GM23338 (cell line): ENCODE results near the gene PRRX1. TPM values are rescaled to one million over a fixed set of nuclear protein-coding genes. Genes with fewer than 3 reads are reported as not detected.

Experiments
- ATAC-seq: fragments of 200-7000 bp; cut with Tn5 transposase; 3 replicates; pipeline ENCODE4 v1.9.1; 2020
- DNase-seq: peaks from one replicate; pipeline ENCODE4 v3.0.0-alpha.2; 2015; ENCODE audit warnings: low spot score
- H2AFZ ChIP-seq: fragments of 200-600 bp; sonication (generic); 2 replicates; pipeline ENCODE4 v1.8.0; 2016; ENCODE audit warnings: antibody characterized with exemption, mild to moderate bottlenecking, moderate library complexity
- H3F3A ChIP-seq: fragments of 200-600 bp; sonication (generic); replicated peaks from 2 replicates; pipeline ENCODE4 v1.8.0; 2017; ENCODE audit warnings: antibody characterized with exemption, mixed run types, low read depth
- H3K27ac ChIP-seq: fragments of 200-600 bp; sonication (generic); 2 replicates; pipeline ENCODE4 v1.6.1; 2016; ENCODE audit warnings: low read depth
- H3K27me3 ChIP-seq: fragments of 200-600 bp; sonication (generic); 2 replicates; pipeline ENCODE4 v1.8.0; 2016; ENCODE audit warnings: mild to moderate bottlenecking, mixed run types, moderate library complexity; ENCODE audit not compliant: insufficient read depth
- H3K36me3 ChIP-seq: fragments of 200-600 bp; sonication (generic); 2 replicates; pipeline ENCODE4 v1.8.0; 2016; ENCODE audit warnings: mild to moderate bottlenecking; ENCODE audit not compliant: insufficient read depth
- H3K4me1 ChIP-seq: fragments of 200-600 bp; sonication (generic); 2 replicates; pipeline ENCODE4 v1.8.0; 2016; ENCODE audit warnings: mild to moderate bottlenecking, moderate library complexity; ENCODE audit not compliant: insufficient read depth
- H3K4me2 ChIP-seq: fragments of 200-600 bp; sonication (generic); 2 replicates; pipeline ENCODE4 v1.7.1; 2017; ENCODE audit warnings: mixed run types
- H3K4me3 ChIP-seq: fragments of 200-600 bp; sonication (generic); 2 replicates; pipeline ENCODE4 v1.6.1; 2016; ENCODE audit warnings: mixed run types
- H3K79me2 ChIP-seq: fragments of 200-600 bp; sonication (generic); replicated peaks from 2 replicates; pipeline ENCODE4 v1.8.0; 2017; ENCODE audit warnings: mild to moderate bottlenecking; ENCODE audit not compliant: insufficient read depth
- H3K9me2 ChIP-seq: fragments of 200-600 bp; sonication (generic); 2 replicates; pipeline ENCODE4 v1.8.0; 2017; ENCODE audit not compliant: insufficient read depth
- H4K20me1 ChIP-seq: fragments of 200-600 bp; sonication (generic); replicated peaks from 2 replicates; pipeline ENCODE4 v1.8.0; 2017; ENCODE audit warnings: mild to moderate bottlenecking; ENCODE audit not compliant: insufficient read depth
- H3K27ac Mint-ChIP-seq: 2 replicates; pipeline ENCODE4 v1.8.0; 2020; ENCODE audit warnings: inconsistent platforms, mild to moderate bottlenecking, moderate library complexity, mixed read lengths
- H3K27me3 Mint-ChIP-seq: 3 replicates; pipeline ENCODE4 v1.8.0; 2022; ENCODE audit warnings: low read depth, mild to moderate bottlenecking, moderate library complexity, mixed read lengths, inconsistent platforms; ENCODE audit not compliant: insufficient read depth, poor library complexity
- H3K36me3 Mint-ChIP-seq: 3 replicates; pipeline ENCODE4 v1.8.0; 2021; ENCODE audit warnings: low read depth, mild to moderate bottlenecking, inconsistent platforms, moderate library complexity, mixed read lengths
- H3K4me1 Mint-ChIP-seq: 3 replicates; pipeline ENCODE4 v1.8.0; 2020; ENCODE audit warnings: mild to moderate bottlenecking, inconsistent platforms, mixed read lengths
- H3K4me3 Mint-ChIP-seq: 3 replicates; pipeline ENCODE4 v1.8.0; 2021; ENCODE audit warnings: moderate library complexity, mild to moderate bottlenecking, inconsistent platforms, mixed read lengths
- H3K9me3 Mint-ChIP-seq: 3 replicates; pipeline ENCODE4 v1.8.0; 2020; ENCODE audit warnings: moderate library complexity, mild to moderate bottlenecking, inconsistent platforms, mixed read lengths
- CREB1 ChIP-seq: fragments of 250-450 bp; sonication (Bioruptor Pico); IDR thresholded peaks from 2 replicates; pipeline ENCODE4 v1.5.0; 2020; ENCODE audit warnings: low read depth, mild to moderate bottlenecking, moderate library complexity
- EZH2 ChIP-seq: fragments of 200-600 bp; sonication (generic); IDR thresholded peaks from one replicate; pipeline ENCODE4 v1.8.0; 2017; ENCODE audit warnings: antibody characterized with exemption, mild to moderate bottlenecking, low read depth; ENCODE audit not compliant: unreplicated experiment
- NANOG ChIP-seq: IDR thresholded peaks from 2 replicates; pipeline ENCODE4 v1.6.1; 2016; ENCODE audit warnings: antibody characterized with exemption, borderline replicate concordance
- POLR2AphosphoS5 ChIP-seq: IDR thresholded peaks from 2 replicates; pipeline ENCODE4 v1.6.1; 2016; ENCODE audit warnings: antibody characterized with exemption, low read depth
- ZNF114 ChIP-seq: fragments of 250-450 bp; sonication (Bioruptor Pico); IDR thresholded peaks from 2 replicates; pipeline ENCODE4 v1.5.0; 2020; ENCODE audit warnings: mild to moderate bottlenecking, moderate library complexity
- ZNF331 ChIP-seq: fragments of 250-450 bp; sonication (Bioruptor Pico); IDR thresholded peaks from 2 replicates; pipeline ENCODE4 v1.5.0; 2020; ENCODE audit warnings: low read depth, mild to moderate bottlenecking, moderate library complexity
- polyA plus RNA-seq: library from polyadenylated mRNA; unstranded; fragments of >200 nt; fragmentation: Nextera tagmentation; extraction: Ambion mirVana; gene quantifications from 2 replicates; pipeline ENCODE4 v1.2.1, GENCODE V29; 2016
- total RNA-seq: library from RNA; depleted of rRNA; stranded (reverse); fragments of >200 nt; shearing (Covaris generic); gene quantifications from 2 replicates; pipeline ENCODE4 v1.2.3, GENCODE V29; 2014
- TF ChIP-seq, protein P1 (sequence below), 2 experiments: fragments of 200-600 bp in 1 of 2; sonication (generic) in 1 of 2; conservative IDR thresholded peaks; 2 replicates each; pipeline versions ENCODE4 v1.5.1 to v1.6.1; 2016 to 2017; ENCODE audit warnings: antibody characterized with exemption in 2 of 2, low read depth in 2 of 2, mild to moderate bottlenecking in 2 of 2, moderate library complexity in 1 of 2
- TF ChIP-seq, protein P2 (sequence below): IDR thresholded peaks from one replicate; pipeline ENCODE4 v1.6.1; 2018; ENCODE audit warnings: antibody characterized with exemption; ENCODE audit not compliant: unreplicated experiment
- TF ChIP-seq, protein P3 (sequence below): fragments of 250-450 bp; sonication (Bioruptor Pico); IDR thresholded peaks from 2 replicates; pipeline ENCODE4 v1.5.0; 2020; ENCODE audit warnings: mild to moderate bottlenecking, moderate library complexity
- TF ChIP-seq, protein P4 (sequence below): IDR thresholded peaks from 2 replicates; pipeline ENCODE4 v1.6.1; 2016; ENCODE audit warnings: antibody characterized with exemption

The PRRX1 gene
- total and polyA plus RNA-seq, 2 experiments from 2014 or later = 0.58 TPM; not detected in 1

DNA sequence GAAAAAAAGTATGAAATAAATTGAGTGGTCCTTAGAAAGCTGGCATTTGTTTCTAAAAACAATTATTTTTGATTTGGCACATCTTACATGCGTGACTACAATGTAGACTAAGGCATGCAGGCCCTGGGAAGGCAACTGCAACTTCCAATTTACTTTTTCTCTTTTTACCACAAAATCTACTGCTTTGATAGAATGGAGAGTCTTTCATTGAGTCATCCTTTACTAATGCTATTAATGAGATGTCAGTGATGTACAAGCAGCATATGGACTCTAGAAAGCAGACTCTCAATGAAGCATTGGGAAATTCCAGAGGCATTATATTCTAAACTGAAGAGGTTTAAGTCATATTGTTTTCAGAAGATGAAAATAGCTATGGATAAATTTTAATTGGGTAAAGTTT, 29.6 kb upstream of the PRRX1 start:
- Mint-ChIP-seq H3K4me1 (peaks cover 2% of the 10 kb centered on the region; the same call in 1 of the 3 replicates), H3K27ac (no peak overlapping the region), H3K9me3 (peaks cover 4% of the 10 kb centered on the region; the same call in 2 of the 3 replicates), H3K27me3 (peaks cover 1% of the 10 kb centered on the region), H3K36me3 (no peaks in the 10 kb centered on the region), H3K4me3 (no peak overlapping the region)
- H3K4me3 ChIP-seq = no peak overlapping the region
- H3K36me3 ChIP-seq = no peaks in the 10 kb centered on the region
- H3K27me3 ChIP-seq = no peaks in the 10 kb centered on the region
- no peak overlapping the region for H3K4me2 ChIP-seq
- TF ChIP-seq ZNF114 (CRISPR knock-in tag) (no peak), ZNF331 (CRISPR knock-in tag) (no peak), CREB1 (CRISPR knock-in tag) (no peak), EZH2 (no peak), POLR2AphosphoS5 (no peak), NANOG (no peak)
- TF ChIP-seq, protein P1, sequence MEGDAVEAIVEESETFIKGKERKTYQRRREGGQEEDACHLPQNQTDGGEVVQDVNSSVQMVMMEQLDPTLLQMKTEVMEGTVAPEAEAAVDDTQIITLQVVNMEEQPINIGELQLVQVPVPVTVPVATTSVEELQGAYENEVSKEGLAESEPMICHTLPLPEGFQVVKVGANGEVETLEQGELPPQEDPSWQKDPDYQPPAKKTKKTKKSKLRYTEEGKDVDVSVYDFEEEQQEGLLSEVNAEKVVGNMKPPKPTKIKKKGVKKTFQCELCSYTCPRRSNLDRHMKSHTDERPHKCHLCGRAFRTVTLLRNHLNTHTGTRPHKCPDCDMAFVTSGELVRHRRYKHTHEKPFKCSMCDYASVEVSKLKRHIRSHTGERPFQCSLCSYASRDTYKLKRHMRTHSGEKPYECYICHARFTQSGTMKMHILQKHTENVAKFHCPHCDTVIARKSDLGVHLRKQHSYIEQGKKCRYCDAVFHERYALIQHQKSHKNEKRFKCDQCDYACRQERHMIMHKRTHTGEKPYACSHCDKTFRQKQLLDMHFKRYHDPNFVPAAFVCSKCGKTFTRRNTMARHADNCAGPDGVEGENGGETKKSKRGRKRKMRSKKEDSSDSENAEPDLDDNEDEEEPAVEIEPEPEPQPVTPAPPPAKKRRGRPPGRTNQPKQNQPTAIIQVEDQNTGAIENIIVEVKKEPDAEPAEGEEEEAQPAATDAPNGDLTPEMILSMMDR (conservative IDR thresholded peaks at IDR 0.05; ENCODE audit: low read depth in 2 of 2) = no peak
- TF ChIP-seq, protein P2, sequence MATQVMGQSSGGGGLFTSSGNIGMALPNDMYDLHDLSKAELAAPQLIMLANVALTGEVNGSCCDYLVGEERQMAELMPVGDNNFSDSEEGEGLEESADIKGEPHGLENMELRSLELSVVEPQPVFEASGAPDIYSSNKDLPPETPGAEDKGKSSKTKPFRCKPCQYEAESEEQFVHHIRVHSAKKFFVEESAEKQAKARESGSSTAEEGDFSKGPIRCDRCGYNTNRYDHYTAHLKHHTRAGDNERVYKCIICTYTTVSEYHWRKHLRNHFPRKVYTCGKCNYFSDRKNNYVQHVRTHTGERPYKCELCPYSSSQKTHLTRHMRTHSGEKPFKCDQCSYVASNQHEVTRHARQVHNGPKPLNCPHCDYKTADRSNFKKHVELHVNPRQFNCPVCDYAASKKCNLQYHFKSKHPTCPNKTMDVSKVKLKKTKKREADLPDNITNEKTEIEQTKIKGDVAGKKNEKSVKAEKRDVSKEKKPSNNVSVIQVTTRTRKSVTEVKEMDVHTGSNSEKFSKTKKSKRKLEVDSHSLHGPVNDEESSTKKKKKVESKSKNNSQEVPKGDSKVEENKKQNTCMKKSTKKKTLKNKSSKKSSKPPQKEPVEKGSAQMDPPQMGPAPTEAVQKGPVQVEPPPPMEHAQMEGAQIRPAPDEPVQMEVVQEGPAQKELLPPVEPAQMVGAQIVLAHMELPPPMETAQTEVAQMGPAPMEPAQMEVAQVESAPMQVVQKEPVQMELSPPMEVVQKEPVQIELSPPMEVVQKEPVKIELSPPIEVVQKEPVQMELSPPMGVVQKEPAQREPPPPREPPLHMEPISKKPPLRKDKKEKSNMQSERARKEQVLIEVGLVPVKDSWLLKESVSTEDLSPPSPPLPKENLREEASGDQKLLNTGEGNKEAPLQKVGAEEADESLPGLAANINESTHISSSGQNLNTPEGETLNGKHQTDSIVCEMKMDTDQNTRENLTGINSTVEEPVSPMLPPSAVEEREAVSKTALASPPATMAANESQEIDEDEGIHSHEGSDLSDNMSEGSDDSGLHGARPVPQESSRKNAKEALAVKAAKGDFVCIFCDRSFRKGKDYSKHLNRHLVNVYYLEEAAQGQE = no peak
- TF ChIP-seq, protein P3, sequence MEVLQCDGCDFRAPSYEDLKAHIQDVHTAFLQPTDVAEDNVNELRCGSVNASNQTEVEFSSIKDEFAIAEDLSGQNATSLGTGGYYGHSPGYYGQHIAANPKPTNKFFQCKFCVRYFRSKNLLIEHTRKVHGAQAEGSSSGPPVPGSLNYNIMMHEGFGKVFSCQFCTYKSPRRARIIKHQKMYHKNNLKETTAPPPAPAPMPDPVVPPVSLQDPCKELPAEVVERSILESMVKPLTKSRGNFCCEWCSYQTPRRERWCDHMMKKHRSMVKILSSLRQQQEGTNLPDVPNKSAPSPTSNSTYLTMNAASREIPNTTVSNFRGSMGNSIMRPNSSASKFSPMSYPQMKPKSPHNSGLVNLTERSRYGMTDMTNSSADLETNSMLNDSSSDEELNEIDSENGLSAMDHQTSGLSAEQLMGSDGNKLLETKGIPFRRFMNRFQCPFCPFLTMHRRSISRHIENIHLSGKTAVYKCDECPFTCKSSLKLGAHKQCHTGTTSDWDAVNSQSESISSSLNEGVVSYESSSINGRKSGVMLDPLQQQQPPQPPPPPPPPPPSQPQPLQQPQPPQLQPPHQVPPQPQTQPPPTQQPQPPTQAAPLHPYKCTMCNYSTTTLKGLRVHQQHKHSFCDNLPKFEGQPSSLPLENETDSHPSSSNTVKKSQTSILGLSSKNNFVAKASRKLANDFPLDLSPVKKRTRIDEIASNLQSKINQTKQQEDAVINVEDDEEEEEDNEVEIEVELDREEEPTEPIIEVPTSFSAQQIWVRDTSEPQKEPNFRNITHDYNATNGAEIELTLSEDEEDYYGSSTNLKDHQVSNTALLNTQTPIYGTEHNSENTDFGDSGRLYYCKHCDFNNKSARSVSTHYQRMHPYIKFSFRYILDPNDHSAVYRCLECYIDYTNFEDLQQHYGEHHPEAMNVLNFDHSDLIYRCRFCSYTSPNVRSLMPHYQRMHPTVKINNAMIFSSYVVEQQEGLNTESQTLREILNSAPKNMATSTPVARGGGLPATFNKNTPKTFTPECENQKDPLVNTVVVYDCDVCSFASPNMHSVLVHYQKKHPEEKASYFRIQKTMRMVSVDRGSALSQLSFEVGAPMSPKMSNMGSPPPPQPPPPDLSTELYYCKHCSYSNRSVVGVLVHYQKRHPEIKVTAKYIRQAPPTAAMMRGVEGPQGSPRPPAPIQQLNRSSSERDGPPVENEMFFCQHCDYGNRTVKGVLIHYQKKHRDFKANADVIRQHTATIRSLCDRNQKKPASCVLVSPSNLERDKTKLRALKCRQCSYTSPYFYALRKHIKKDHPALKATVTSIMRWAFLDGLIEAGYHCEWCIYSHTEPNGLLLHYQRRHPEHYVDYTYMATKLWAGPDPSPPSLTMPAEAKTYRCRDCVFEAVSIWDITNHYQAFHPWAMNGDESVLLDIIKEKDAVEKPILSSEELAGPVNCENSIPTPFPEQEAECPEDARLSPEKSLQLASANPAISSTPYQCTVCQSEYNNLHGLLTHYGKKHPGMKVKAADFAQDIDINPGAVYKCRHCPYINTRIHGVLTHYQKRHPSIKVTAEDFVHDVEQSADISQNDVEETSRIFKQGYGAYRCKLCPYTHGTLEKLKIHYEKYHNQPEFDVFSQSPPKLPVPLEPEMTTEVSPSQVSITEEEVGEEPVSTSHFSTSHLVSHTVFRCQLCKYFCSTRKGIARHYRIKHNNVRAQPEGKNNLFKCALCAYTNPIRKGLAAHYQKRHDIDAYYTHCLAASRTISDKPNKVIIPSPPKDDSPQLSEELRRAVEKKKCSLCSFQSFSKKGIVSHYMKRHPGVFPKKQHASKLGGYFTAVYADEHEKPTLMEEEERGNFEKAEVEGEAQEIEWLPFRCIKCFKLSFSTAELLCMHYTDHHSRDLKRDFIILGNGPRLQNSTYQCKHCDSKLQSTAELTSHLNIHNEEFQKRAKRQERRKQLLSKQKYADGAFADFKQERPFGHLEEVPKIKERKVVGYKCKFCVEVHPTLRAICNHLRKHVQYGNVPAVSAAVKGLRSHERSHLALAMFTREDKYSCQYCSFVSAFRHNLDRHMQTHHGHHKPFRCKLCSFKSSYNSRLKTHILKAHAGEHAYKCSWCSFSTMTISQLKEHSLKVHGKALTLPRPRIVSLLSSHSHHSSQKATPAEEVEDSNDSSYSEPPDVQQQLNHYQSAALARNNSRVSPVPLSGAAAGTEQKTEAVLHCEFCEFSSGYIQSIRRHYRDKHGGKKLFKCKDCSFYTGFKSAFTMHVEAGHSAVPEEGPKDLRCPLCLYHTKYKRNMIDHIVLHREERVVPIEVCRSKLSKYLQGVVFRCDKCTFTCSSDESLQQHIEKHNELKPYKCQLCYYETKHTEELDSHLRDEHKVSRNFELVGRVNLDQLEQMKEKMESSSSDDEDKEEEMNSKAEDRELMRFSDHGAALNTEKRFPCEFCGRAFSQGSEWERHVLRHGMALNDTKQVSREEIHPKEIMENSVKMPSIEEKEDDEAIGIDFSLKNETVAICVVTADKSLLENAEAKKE (CRISPR knock-in tag) = no peak
- TF ChIP-seq, protein P4, sequence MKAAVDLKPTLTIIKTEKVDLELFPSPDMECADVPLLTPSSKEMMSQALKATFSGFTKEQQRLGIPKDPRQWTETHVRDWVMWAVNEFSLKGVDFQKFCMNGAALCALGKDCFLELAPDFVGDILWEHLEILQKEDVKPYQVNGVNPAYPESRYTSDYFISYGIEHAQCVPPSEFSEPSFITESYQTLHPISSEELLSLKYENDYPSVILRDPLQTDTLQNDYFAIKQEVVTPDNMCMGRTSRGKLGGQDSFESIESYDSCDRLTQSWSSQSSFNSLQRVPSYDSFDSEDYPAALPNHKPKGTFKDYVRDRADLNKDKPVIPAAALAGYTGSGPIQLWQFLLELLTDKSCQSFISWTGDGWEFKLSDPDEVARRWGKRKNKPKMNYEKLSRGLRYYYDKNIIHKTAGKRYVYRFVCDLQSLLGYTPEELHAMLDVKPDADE = no peak
- H3F3A ChIP-seq = no peaks in the 10 kb centered on the region
- H3K79me2 ChIP-seq = no peaks in the 10 kb centered on the region
- no peak overlapping the region for H3K27ac ChIP-seq
- H4K20me1 ChIP-seq = no peaks in the 10 kb centered on the region
- DNase-seq = no peak
- no peak overlapping the region for H2AFZ ChIP-seq
- 0 out of 2 replicates have a peak, but pooled peaks cover 5% of the 10 kb centered on the region for H3K9me2 ChIP-seq
- H3K4me1 ChIP-seq = no peaks in the 10 kb centered on the region
- ATAC-seq = no peak
